ENCODE results near the gene MGLL. TPM values are rescaled to one million over a fixed set of nuclear protein-coding genes. Genes with fewer than 3 reads are reported as not detected.

The MGLL gene
- total RNA-seq, 1 experiment from 2014 or later = 6.8 TPM

- intact Hi-C loops (cut with micrococcal nuclease) = no loop called here
- H3K4me1 ChIP-seq (ENCODE audit: control insufficient read depth in 1 of 2, insufficient read depth in 2 of 2, low read length in 2 of 2) = peaks cover 0 to 25% of the 10 kb centered on the region in 2 experiments; a peak in 3 of 4 replicates
- H2AFZ ChIP-seq (ENCODE audit: low read depth, low read length, poor library complexity, severe bottlenecking) = no peak overlapping the region
- no peaks in the 10 kb centered on the region for H3K36me3 ChIP-seq (ENCODE audit: control insufficient read depth in 1 of 2, insufficient read depth in 2 of 2, low read length in 2 of 2)
- TF ChIP-seq ZBTB33 (IDR thresholded peaks at IDR 0.05; ENCODE audit: extremely low read depth, insufficient replicate concordance, low read length) (no peak), ZFX (IDR thresholded peaks at IDR 0.05) (no peak), CBX3 (IDR thresholded peaks at IDR 0.05; ENCODE audit: low read depth) (no peak)
- H3K79me2 ChIP-seq (ENCODE audit: insufficient read depth, low read length) = no peaks in the 10 kb centered on the region
- no peaks in the 10 kb centered on the region for H3K27me3 ChIP-seq (ENCODE audit: insufficient read depth, low read length)
- BruUV-seq (replicated peaks) = no TSS peak
- CTCF ChIA-PET = no interaction called here
- ATAC-seq (no peak), DNase-seq (ENCODE audit: low read depth, low spot score) (no peak)
- H3K4me3 ChIP-seq (replicated peaks in 1 of 2; ENCODE audit: low read depth in 1 of 2, low read length in 2 of 2) = no peak overlapping the region
- POLR2A ChIA-PET = interaction anchor here (0.7 kb wide), 1 partner anchor 47 kb away, joined by 3 read pairs; no protein-coding TSS in a partner anchor
- no peaks in the 10 kb centered on the region for H3K9me3 ChIP-seq (ENCODE audit: control insufficient read depth in 1 of 2, insufficient read depth in 1 of 2, low read depth in 1 of 2, low read length in 2 of 2)
- H3K9ac ChIP-seq (ENCODE audit: low read length) = no peak overlapping the region
- RAD21 ChIA-PET (ENCODE audit: low non-redundant PET in 1 of 2, low total read pairs in 2 of 2, uncharacterized antibody in 2 of 2, unreplicated experiment in 2 of 2) = no interaction called here
- H3K4me2 ChIP-seq (ENCODE audit: low read length) = peak overlapping the region; percentile 9; the same call in 1 of the 2 replicates
- no peak overlapping the region for H3K27ac ChIP-seq (ENCODE audit: low read depth, low read length)
- no peaks in the 10 kb centered on the region for H4K20me1 ChIP-seq (ENCODE audit: insufficient read depth)
- H3K9me2 ChIP-seq (ENCODE audit: insufficient read depth) = no peaks in the 10 kb centered on the region
Measured at GRCh38 chr3:127775398-127776109, 46.8 kb downstream of the MGLL start.

GRCh38 chr3:127774647-127775046 lies 47.7 kb downstream of the MGLL start:
- Histone ChIP-seq H2AFZ (ENCODE audit: low read depth, low read length, poor library complexity, severe bottlenecking) (no peak overlapping the region), H3K27me3 (ENCODE audit: insufficient read depth, low read length) (no peaks in the 10 kb centered on the region), H4K20me1 (ENCODE audit: insufficient read depth) (no peaks in the 10 kb centered on the region), H3K27ac (ENCODE audit: low read depth, low read length) (no peak overlapping the region), H3K36me3 (ENCODE audit: control insufficient read depth in 1 of 2, insufficient read depth in 2 of 2, low read length in 2 of 2) (no peaks in the 10 kb centered on the region), H3K9ac (ENCODE audit: low read length) (no peak overlapping the region), H3K4me1 (ENCODE audit: control insufficient read depth in 1 of 2, insufficient read depth in 2 of 2, low read length in 2 of 2) (peaks cover 0 to 18% of the 10 kb centered on the region in 2 experiments; a peak in 3 of 4 replicates), H3K9me3 (ENCODE audit: control insufficient read depth in 1 of 2, insufficient read depth in 1 of 2, low read depth in 1 of 2, low read length in 2 of 2) (no peaks in the 10 kb centered on the region), H3K79me2 (ENCODE audit: insufficient read depth, low read length) (no peaks in the 10 kb centered on the region), H3K4me3 (replicated peaks in 1 of 2; ENCODE audit: low read depth in 1 of 2, low read length in 2 of 2) (no peak overlapping the region), H3K4me2 (ENCODE audit: low read length) (no peak overlapping the region), H3K9me2 (ENCODE audit: insufficient read depth) (no peaks in the 10 kb centered on the region)
- no TSS peak for BruUV-seq (replicated peaks)
- DNase-seq (ENCODE audit: low read depth, low spot score) = no peak
- intact Hi-C loops (cut with micrococcal nuclease) = no loop called here
- ChIA-PET POLR2A (no interaction called here), RAD21 (ENCODE audit: low non-redundant PET in 1 of 2, low total read pairs in 2 of 2, uncharacterized antibody in 2 of 2, unreplicated experiment in 2 of 2) (no interaction called here), CTCF (no interaction called here)
- ATAC-seq = no peak
- TF ChIP-seq REST (IDR thresholded peaks at IDR 0.05; ENCODE audit: low read depth) (no peak), ATF3 (IDR thresholded peaks at IDR 0.05) (no peak), RAD21 (IDR thresholded peaks at IDR 0.05; ENCODE audit: low read depth) (no peak), EGR1 (IDR thresholded peaks at IDR 0.05; ENCODE audit: low read depth) (no peak), CEBPB (IDR thresholded peaks at IDR 0.05; ENCODE audit: low read depth) (no peak), TCF7L2 (IDR thresholded peaks at IDR 0.05; ENCODE audit: borderline replicate concordance, extremely low read depth, insufficient read depth, insufficient read length) (no peak), JUND (IDR thresholded peaks at IDR 0.05) (no peak), POLR2A (IDR thresholded peaks at IDR 0.05; ENCODE audit: borderline replicate concordance, extremely low read depth, insufficient read depth, insufficient read length) (no peak), ELF1 (IDR thresholded peaks at IDR 0.05; ENCODE audit: borderline replicate concordance, low read depth) (no peak), FOSL1 (IDR thresholded peaks at IDR 0.05; ENCODE audit: low read depth) (no peak)
